Right kidney (tissue), 1 donor: ENCODE data around the gene CADM2.
"Not testable (repeated sequence)": the region's sequence is repeated elsewhere in the genome, so short reads cannot be mapped to it uniquely, and the experiment has no call there.

Source experiments
- DNase-seq: peaks from one replicate; pipeline ENCODE4 v3.0.0-alpha.2; 2016

CADM2 gene

DNA sequence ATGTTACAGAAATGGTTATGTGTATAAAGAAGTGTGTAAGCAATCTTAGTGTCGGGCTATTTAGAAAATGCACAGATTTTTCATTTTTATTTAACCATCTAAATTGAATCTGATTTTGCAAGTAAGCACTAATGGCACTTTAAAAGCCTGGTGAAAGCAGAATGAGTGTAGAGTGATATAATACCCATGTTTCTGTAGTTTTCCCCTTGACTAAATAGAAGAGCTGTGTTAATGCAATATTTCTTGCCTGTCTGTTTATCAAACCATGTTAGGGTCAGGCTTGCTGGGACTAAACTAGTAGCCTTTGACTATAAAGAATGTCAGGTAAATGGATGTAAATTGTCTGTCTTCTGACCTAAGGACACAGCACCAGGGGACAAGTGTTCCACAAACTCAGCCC, 714.0 kb downstream of the CADM2 start:
- no peak for DNase-seq

DNA sequence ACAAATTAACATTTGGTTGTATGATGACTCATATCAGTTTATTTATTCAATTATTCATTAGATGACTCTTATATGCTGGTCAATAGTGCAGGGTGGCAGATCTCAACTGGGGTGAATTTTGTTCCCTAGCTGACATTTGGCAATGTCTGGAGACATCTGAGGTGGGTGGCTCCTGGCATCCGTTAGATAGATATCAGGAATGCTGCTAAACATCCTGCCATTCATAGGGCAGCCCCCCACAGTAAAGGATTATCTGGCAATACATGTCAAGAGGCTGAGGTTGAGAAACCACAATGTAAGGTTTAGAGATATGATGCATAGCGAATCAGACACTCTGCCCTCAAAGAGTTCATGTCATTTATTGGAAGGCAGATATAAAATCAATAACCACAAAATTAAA, 719.9 kb downstream of the CADM2 start:
- DNase-seq, result no peak

DNA sequence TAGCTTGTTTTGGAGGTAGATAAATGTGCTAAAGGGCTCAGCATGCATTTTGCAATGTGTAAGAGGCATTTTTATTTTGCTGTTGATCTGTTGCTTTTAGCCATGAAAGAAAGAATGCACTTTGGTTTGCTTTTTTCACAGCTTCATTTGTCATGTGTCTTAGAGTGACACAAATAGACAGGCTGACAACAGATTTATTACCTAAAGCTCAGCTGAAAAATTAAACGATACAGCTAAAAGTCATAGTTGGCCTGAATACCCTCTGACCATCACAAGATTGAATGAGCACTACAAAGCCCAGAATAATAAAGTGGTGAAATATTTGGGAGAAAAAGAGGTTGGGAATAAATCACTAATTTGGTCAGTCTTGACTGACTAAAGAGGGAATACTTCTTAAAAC, 723.1 kb downstream of the CADM2 start:
- no peak for DNase-seq

DNA sequence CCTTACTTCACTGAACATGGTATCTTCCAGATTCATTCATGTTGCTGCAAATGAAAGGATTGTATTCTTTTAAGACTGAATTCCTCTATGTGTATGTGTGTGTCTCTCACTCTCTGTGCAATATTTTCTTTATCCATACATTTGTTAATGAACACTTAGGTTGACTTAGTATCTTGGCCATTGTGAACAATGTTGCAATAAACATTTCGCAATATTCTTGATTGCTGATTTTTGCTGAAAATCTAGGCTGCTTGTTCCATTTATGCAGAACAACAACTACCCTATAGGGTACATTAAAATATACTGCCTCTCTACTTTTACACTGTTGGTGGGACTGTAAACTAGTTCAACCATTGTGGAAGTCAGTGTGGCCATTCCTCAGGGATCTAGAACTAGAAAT, 732.4 kb downstream of the CADM2 start:
- DNase-seq, result no peak

DNA sequence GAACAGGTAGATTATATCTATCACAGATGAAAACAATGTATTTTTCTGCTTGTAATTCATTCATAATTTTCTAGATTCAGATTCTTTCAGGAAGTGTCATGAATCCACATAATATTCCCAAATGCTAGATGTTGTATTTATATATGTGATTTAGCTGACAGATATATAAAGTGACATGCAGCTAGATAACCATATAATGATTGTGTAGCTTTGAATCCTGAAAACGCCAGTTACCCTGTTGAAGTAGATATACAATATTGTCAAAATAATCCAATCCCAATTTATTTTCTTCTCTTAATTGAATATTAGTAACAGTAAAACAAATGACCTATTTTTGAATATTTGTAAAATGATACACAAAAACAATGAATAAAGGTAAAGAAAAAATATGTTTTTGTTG, 738.4 kb downstream of the CADM2 start:
- no peak for DNase-seq

DNA sequence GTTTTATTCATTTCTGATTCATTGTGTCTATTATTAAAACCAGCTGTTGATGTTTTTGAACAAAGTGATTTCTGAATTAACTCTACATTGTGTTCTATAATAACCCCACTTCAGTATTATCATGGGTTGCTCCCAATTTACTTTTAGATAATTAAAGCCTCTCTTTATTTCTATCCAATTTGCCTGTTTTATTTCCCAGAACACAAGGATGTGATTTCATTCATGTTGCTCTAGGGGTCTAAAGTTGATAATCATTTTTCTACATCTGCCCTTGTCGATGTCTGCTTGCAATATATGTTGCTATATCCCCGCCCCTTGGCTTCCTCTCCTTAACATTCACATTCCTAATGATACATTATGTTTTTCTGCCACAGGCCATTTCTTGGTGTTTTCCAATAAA, 747.3 kb downstream of the CADM2 start:
- DNase-seq, result no peak

DNA sequence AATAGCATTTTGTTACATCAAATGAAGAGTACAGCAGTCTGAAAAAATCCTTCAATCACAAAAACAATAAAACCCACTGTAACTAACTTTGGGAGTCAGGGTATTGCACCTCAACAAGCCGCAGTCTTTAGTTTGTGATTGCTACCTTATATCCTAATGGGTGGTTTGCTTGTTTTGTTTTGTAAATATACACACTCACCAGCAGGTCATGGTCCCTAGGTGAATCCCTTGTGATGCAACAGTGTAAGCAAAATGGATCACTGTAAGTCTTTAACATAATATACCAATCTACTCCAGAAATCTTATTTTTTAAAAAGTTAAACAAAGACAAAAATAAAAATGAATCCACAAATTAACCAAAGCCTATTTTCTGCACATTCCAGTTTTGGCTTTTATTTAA, 749.5 kb downstream of the CADM2 start:
- DNase-seq, result not testable (repeated sequence)

DNA sequence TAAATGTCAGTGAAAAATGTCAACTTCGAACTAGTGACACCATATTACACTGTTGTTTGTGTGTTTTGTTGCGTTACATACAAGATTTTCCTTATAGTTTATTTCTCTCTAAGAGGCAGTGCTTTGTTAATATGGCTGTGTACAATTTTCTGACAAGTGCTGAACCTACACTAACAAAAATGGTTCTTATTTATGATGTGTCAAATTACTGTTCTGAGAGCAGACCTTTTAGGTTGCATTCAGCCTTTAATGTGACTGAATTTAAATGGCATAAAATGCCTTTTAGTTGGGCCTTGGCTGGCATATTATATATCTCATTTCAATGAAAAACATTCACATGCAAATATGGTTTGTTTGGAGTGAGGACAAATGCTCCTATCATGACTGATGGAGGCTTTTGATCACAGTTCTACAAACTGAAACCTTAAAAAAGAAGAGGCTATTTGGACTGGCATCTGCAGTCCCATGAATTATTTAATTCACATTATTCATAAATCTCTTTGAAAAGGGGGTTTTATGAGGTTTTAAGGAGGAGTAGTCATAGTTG, 750.6 kb downstream of the CADM2 start:
- DNase-seq, result no peak

DNA sequence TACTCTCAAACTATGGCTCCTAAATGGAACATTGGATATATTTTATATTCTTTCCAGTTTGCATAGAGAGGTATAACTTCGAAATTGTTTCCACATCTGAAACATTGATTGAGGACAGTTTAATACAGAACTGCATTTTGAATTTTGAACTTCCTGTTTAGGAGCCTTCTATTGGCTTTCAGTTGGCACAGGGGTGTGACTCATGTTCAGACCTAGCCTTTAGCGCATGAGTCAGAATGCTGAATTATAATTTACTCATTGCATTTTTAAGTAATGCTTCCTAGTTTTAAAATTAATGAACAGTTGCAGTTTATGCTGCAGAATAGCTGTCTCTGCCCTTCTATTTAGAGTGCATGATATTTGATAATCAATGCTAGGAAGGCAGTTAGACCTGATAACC, 751.7 kb downstream of the CADM2 start:
- DNase-seq, result no peak

DNA sequence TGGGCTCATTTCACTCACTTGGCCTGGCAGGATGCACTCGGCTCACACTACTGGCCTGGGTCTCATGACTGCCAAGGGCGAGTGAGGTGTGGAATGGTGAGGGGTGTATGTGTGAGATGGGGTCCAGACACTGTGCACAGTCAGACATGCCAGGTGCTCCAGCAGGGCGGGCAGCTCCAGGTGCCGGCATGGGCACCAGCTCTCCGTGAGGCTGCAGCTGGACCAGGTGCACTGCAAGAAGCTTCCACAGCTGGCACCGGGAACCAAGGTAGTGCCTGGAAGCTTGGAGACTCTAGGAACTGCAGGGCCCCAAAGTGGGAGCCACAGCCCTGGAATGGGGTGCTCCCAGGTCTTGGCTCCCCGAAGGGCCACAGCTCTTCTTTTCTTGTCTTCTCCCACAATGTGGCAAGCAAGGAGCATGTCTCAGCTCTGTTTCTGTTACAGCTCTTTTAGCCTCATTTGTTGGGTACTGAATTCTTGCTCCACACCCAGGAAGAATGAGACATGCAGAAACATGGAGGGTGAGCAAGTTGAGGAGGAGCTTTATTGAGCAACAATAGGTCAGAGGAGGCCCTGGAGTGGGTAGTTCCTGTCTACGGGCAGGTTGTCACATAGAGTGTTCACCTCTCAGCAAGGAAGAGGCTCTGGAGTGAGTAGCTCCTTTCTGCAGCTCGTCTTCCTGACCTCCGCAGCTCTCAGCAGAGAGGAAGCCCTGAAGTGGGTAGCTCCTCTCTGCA, 762.8 kb downstream of the CADM2 start:
- DNase-seq, result no peak

DNA sequence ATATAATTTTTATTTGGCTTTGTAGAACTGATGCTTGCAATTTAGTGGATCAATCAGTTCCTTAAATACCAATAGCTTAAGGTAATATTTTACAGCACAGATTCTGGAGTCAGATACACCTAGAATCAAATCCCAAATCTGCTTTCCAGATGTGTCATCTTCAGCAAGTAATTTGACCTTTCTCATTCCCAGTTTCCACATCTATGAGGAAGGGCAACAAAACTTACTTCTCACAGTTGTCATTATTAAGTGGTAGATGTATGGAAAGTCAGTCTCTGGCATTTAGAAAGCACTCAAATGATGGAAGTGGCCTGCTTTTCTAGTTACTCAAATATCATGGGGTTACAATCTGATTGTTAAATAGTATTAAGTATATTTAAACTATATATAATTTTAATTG, 767.0 kb downstream of the CADM2 start:
- no peak for DNase-seq

DNA sequence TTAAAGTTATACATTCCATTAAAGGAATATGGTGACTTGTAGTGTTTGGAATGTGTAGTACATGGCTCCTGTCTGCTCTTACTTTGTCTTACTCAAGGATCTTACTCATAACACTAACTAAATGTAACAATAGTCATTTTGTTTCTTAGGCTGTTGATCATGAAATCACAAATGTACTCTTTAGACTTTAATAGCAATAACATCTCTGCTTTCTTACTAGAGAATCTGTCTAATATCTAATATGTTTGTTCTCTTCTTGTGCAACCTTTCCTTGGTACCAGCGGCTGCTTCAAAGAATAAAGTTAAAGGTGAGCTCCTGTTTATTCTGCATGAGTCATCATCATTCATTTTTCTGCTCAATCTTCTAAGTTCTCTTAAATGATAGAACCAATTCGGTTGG, 767.5 kb downstream of the CADM2 start:
- DNase-seq, result no peak

DNA sequence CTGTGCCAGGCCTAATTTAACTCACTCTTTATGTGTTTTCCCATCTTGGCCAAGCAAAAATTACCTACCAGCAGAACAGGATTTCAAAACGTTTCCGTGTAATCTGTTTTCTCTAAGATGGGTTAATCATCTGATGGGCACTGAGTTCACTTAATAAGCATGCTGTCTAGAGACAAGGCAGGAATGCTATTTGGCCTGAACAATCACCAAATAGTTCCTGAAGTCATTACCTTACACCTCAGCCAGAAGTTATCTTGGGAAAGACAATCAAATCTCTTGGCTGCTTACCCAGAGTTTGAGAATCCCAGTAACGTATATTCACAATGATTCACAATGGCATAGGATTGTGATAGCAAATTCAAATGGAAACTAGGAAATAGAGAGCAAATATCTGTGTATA, 779.1 kb downstream of the CADM2 start:
- DNase-seq, result no peak

DNA sequence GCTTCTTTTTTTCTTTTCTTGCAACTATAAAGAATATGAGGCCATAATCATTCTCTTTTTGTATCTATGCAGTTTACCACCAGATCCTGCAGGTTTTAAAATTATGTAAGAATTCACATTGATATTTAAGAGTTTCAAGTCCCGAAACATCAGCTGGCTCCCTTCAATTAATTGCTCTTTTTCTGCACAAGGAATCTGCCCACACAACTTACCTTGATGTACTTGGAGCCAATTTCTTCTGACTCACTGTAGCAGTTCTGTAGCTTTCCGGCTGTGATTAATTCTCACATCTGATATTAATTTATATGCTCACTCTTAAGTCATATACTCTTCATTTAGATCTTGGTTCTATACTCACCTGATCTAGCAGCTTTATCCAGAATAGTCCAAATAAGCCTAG, 781.8 kb downstream of the CADM2 start:
- no peak for DNase-seq

DNA sequence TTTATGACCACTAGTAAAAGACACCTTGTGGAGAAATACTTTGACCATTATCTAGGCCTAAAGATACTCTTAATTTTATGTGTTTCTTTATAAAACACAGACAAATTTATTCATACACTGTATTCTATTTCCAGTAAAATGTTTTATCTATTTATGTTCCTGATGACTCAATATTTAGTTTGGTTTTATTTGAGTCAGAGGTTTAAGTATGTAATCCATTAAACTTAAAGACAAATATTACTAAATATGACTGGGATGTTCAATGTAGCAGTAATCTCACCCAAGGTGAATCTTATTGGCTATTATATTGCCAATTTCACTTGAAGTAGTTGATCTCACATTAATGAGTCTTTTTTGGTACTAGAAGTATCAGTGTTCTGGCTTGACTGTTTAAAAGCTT, 799.7 kb downstream of the CADM2 start:
- DNase-seq, result no peak

DNA sequence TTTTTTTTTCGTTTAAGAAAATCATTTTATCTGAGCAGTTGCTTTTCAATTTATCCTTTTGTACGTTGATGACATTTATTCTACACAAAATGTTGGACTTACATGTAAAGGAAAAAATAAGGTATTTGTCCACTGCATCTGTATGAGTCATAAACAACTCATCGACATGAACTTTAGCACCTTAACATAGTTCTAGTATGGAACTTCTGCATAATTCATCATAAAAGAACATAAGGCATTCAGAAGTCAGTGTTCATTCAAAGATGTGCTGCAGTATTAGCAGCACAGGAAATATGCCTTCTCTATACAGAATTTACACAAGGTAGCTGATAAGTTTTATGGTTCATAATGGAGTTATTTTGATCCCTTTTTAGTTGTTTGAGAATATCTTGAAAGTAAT, 801.6 kb downstream of the CADM2 start:
- DNase-seq, result no peak

DNA sequence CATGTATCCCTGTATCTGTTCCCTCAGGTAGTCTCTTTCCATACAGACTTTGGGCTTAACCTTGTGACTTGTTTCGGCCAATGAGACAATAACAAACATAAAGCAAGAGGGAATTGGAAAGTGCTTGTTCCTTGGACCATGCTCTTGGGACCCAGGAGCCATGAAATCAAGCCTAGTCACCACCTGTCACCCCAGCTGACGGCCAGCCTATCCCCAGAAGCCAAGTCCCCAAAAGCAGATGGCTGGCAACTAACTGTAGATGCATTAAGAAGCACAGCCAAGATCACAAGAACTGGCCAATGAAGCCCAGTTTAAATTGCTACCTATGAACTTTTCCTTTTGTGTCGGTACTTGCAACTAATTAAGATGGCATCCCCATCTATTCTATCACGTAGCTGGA, 822.0 kb downstream of the CADM2 start:
- DNase-seq, result no peak

DNA sequence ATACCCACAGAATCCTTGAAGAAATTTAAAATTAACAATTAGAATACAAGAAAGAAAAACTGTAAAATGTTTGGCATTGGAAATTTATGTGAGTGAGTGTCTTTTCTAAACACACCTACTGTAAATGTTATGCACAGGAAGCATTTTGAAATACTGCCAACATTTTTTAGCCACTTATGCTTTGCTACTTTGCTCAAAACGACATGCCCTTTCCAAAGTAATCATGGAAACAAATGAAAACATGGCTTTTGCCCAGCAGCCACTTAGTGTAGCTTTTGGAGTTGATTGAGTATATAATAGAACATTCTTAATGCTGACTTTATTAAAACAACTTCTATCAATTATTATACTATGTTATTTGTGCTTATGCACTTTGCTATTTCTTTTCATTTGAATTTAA, 823.0 kb downstream of the CADM2 start:
- DNase-seq, result no peak

DNA sequence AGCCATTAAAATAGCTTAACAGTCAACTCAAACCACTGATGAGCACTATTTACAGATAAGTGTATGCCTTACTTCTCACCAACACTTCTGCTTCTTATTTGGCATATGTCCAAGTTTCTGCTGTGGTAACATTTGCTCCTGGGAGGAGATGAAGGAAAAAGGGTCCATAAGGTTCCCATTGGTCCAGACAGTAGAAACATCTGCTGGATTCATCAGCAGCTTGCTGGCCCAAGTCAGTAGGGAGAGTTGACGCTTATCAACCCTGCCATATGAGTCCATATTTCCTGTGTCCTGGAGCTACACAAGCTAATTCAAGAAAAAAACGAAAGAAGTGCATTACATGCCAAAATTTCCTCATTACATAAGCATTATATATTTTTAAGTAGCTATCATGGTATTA, 824.5 kb downstream of the CADM2 start:
- no peak for DNase-seq

DNA sequence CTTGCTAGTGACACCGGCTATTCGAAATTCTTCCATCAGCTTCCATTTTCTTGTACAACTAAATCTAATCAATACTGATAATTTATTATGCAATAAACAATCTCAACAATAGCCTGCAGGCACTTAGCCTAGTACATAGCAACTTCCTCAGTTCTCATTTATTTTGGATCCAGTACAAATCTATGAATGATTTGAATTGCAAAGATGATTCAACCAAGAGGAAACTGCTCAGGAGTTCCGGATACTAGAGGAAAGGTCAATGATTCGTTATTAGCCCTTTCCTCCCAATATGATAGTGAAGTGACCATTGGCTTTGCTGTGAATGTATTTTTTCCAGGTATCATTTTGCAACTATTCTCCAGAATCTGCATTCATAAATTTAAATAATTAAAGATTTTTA, 827.0 kb downstream of the CADM2 start:
- DNase-seq, result no peak

DNA sequence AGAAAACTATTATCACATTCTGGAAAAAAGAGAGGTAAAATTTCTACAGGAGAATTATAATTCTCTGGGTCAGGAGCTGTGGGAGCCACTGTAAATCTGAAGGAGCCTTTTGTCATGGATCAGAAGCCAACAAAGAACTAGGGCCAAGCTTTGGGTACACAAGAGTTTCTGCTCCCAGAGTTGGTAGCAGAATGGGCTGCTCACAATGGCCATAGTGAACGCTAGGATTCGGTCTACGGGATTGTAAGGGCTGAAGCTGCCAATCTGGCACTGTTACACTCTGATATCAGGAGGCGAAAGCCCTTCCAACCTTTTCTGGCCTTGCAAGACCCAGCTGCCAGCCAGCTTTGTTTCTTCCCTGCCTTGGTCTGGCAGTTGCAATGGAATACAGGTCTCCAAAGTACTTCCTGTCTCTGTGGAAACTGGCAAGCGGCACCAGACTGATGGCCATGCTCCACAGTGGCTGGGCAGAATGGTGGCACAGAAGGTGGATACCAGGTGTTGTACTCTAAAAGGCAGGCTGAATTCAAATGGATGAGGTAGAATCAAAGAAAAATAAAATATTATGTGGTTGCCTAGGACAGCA, 831.7 kb downstream of the CADM2 start:
- DNase-seq, result no peak

DNA sequence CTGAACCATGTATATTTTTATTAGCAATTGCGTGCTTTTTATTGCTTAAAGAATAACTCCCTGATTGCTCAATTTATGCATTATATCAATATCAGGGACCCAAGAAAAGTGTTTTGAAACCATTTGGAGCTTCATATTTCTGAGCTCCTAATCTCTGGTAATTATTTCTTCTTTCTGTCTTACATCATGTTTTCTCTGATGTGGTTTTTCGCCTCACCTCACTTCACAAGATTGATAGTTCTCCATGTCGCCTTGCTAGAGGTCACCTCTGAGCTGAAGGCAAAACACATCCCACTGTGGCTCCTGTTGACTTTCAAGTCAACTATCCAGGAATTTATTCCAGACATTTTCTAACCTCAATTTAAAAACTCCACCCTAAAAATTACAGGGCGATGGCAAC, 837.4 kb downstream of the CADM2 start:
- DNase-seq, result no peak

DNA sequence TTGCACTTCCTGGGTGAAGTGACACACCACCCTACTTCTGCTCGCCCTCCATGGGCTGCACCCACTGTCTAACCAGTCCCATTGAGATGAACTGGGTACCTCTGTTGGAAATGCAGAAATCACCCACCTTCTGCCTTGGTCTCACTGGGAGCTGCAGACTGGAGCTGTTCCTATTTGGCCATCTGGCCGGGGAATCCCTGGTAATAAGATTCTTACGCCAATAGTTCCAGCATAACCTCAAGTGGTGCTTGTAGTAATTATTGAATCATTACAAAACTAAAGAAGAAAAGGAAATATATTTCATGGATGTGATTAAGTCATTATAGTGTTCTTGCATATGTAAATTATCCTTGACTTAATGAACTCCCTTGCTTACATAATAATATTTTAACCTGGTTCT, 841.9 kb downstream of the CADM2 start:
- no peak for DNase-seq

DNA sequence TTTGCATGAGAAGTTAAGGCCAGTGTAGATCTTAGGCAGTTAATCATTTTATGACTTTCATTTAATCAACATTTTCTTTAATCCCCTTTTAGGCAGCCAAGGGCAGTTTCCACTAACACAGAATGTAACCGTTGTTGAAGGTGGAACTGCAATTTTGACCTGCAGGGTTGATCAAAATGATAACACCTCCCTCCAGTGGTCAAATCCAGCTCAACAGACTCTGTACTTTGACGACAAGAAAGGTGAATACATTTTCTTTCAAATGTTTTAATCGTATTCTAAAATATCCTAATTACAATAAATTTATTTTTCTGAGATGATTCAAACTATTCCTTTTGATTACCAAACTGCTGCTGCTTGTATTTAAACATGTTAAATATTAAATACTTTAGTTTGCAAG, 843.2 kb downstream of the CADM2 start:
- no peak for DNase-seq
